Brain microvascular endothelial cell (primary cell): Measurements from ENCODE around the gene SULT1C2.

Experiments used
- DNase-seq: peaks from one replicate; pipeline ENCODE4 v3.0.0-alpha.2; 2020
- H3K27ac ChIP-seq: fragments of 250-450 bp; sonication (Bioruptor Pico); 2 replicates; pipeline ENCODE4 v1.5.1; 2020; ENCODE audit warnings: mild to moderate bottlenecking, moderate library complexity
- H3K27me3 ChIP-seq: fragments of 250-450 bp; sonication (Bioruptor Pico); replicated peaks from 2 replicates; pipeline ENCODE4 v1.5.1; 2020; ENCODE audit warnings: mild to moderate bottlenecking
- H3K36me3 ChIP-seq: fragments of 250-450 bp; sonication (Bioruptor Pico); replicated peaks from 2 replicates; pipeline ENCODE4 v1.5.1; 2020; ENCODE audit warnings: mild to moderate bottlenecking
- H3K4me3 ChIP-seq: 2 replicates; pipeline ENCODE4 v1.5.1; 2011; ENCODE audit warnings: low read depth, mild to moderate bottlenecking, control low read depth, low read length, moderate library complexity
- in situ Hi-C: cut with HindIII; loops from 2 replicates; pipeline ENCODE4 v1.10.0; 2017; ENCODE audit warnings: low sequenced_read_pairs, low pct_ligation_motif_present
- TF ChIP-seq, protein P1 (sequence below): IDR thresholded peaks from 2 replicates; pipeline ENCODE4 v1.5.1; 2011; ENCODE audit warnings: low read depth, mild to moderate bottlenecking, moderate library complexity, low read length, control low read depth, inconsistent platforms; ENCODE audit errors: missing control alignments

SULT1C2 gene

DNA sequence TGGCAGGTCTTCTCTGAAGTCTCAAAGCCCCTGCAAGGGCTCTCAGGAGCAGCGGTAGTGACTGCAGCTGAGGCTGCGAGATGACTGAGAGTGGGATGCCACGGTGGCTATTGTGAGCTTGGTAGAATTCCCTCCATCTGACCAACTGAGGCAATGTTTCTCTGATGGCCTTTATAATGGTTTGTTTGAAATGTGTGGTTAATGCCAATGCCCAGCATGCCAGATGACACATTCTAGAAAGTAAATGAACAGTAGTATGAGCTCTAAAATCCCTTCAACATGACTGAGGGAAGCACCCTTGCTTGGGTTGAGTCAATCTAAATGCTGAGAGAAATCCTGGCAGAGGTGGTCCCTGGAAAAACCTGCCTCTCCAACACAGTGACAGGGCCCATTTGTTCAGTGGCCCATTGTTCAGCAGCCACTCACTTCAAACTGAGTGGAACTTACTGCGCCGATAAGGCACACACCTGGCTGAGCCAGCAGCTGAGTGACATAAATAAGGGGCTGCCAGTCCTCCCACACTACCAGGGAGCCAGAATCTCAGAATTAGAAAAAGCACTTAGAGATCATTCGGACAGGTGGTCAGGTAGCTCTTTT lies 31.7 kb downstream of the SULT1C2 start:
- no peak overlapping the region for H3K4me3 ChIP-seq
- TF ChIP-seq, protein P1, sequence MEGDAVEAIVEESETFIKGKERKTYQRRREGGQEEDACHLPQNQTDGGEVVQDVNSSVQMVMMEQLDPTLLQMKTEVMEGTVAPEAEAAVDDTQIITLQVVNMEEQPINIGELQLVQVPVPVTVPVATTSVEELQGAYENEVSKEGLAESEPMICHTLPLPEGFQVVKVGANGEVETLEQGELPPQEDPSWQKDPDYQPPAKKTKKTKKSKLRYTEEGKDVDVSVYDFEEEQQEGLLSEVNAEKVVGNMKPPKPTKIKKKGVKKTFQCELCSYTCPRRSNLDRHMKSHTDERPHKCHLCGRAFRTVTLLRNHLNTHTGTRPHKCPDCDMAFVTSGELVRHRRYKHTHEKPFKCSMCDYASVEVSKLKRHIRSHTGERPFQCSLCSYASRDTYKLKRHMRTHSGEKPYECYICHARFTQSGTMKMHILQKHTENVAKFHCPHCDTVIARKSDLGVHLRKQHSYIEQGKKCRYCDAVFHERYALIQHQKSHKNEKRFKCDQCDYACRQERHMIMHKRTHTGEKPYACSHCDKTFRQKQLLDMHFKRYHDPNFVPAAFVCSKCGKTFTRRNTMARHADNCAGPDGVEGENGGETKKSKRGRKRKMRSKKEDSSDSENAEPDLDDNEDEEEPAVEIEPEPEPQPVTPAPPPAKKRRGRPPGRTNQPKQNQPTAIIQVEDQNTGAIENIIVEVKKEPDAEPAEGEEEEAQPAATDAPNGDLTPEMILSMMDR: no peak
- in situ Hi-C loops: no loop called here
- H3K27ac ChIP-seq: no peak overlapping the region
- no peaks in the 10 kb centered on the region for H3K27me3 ChIP-seq
- DNase-seq: no peak
- no peaks in the 10 kb centered on the region for H3K36me3 ChIP-seq

DNA sequence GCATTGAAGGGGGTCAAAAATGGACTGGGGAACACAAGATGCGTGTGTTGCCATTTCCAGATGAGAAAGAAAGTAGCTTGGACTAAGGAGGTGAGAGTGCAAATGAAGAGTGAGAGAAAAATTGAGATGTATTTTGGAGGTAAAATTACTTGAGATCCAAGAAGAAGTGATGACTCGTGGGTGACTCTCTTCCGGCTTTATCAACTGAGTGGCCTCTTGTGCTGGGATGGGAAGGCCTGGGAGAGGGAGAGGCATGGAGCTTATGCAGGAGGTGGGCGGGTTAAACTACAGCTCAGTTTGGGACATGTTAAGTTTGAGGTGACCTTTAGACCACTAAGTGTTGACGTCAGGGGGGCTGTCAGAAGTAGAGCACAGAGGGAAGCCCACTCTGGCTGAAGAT lies 34.9 kb downstream of the SULT1C2 start:
- peak; percentile 31 for DNase-seq
- Histone ChIP-seq H3K27me3 (no peaks in the 10 kb centered on the region), H3K27ac (peak overlapping the region; percentile 58), H3K36me3 (no peaks in the 10 kb centered on the region), H3K4me3 (no peak overlapping the region)
- in situ Hi-C loops: no loop called here
- TF ChIP-seq, protein P1: no peak

DNA sequence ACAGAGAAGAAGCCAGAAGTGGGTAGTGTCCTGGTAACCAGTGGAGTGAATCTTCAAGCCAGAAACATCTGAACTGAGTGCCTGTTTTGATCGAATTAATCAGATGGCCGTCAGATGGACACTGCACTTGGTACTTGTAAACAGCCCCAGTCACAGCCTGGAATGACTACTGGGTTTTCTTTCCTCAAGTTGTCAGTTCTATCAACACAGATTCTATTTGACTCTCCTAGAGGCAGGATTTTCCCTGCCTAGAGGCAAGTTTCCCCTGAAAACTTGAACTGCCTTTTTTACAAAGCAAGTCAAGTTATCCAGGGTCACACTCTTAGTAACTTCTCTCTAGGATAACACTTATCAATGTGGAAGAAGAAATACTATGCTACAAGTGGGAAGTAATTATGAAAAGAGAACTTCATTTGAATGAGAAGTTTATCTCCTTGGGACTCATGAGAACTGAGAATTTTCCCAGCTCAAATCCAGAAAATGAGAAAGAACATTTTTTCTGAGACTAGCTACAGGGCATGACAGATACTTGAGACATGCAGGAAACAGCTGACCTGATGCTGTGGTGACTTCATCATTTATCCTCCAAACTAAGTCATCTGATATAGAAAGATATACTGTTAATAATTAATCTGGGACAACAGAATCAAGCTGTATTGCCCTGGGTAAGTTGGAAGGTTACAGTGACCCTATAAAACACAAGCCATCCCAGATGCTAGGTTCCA lies 36.0 kb downstream of the SULT1C2 start:
- no peaks in the 10 kb centered on the region for H3K36me3 ChIP-seq
- H3K27ac ChIP-seq: peak overlapping the region; percentile 58
- TF ChIP-seq, protein P1: no peak
- in situ Hi-C loops: no loop called here
- H3K4me3 ChIP-seq: no peak overlapping the region
- no peaks in the 10 kb centered on the region for H3K27me3 ChIP-seq
- peak; percentile 70 for DNase-seq

DNA sequence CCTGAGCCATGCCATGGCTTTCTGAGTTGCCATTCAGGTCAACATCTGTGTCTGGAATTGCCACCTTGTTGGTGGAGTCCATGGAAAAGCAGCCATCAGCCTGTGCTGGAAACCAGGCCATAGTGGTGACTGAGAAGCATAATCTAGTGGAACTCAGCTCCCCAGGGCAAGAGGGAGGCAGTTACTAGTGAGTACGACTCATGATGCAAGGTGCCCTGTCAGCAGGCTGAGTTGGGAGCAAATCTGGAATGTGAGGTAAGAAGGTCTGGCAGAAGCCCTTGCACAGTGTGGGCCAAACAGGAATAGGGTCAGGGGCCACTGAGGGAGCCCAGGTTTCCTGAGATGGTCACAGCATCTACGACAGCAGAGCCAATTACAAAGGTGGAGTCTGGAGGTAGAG lies 37.1 kb downstream of the SULT1C2 start:
- peak; percentile 6 for DNase-seq
- no peaks in the 10 kb centered on the region for H3K27me3 ChIP-seq
- no peak overlapping the region for H3K4me3 ChIP-seq
- H3K36me3 ChIP-seq: no peaks in the 10 kb centered on the region
- TF ChIP-seq, protein P1: no peak
- H3K27ac ChIP-seq: no peak overlapping the region
- in situ Hi-C loops: no loop called here

DNA sequence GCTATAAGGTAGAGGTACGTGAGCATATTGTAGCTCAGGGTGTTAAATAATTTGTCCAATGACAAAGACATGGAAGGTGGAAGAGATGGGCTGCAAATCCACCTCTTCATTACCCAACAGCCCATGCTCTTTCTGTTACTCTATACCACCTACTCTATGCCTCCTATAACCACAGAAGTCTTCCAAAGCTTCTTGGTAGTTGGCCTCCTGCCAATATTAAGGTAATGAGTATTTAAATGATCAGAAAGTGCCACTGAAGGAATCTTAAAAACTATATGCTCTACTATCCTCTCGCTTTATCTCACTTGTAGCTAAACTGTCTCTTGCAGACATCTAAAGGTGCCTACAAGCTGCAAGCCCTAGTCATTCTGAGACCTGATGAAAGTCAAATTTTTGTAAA lies 41.1 kb downstream of the SULT1C2 start:
- Histone ChIP-seq H3K4me3 (no peak overlapping the region), H3K27me3 (no peaks in the 10 kb centered on the region), H3K36me3 (no peaks in the 10 kb centered on the region), H3K27ac (no peak overlapping the region)
- no peak for DNase-seq
- TF ChIP-seq, protein P1: no peak
- in situ Hi-C loops: no loop called here
